Stimulated activated CD4-positive, alpha-beta T cell treated with anti-CD3 and anti-CD28 coated beads, Interleukin-4, amount 100 ng/mL, for 1 hour (primary cell): ENCODE measurements around the gene MS4A4E.
"Not testable (repeated sequence)": the region's sequence is repeated elsewhere in the genome, so short reads cannot be mapped to it uniquely, and the experiment has no call there.

ENCODE experiments used
- DNase-seq: peaks from one replicate; pipeline ENCODE4 v3.0.0-alpha.2; 2020

Gene MS4A4E

GRCh38 chr11:60242740-60243239, at the start of gene MS4A4E:
Gene MS4A4E, minus strand, starts transcription at chr11:60243137. Its CDS starts 13,082 bp downstream, at chr11:60230055.
- no peak for DNase-seq

GRCh38 chr11:60292145-60292544, 49.2 kb upstream of the MS4A4E start:
- no peak for DNase-seq

GRCh38 chr11:60288531-60288930, 45.6 kb upstream of the MS4A4E start:
- DNase-seq = no peak

GRCh38 chr11:60285411-60286126, 42.6 kb upstream of the MS4A4E start:
- DNase-seq = not testable (repeated sequence)

- no peak for DNase-seq
These were observed 39.3 kb upstream of the MS4A4E start for GRCh38 chr11:60282286-60282685.

GRCh38 chr11:60281485-60281884, 38.5 kb upstream of the MS4A4E start:
- no peak for DNase-seq

GRCh38 chr11:60280412-60280811, 37.5 kb upstream of the MS4A4E start, which contains the start of gene MS4A4A:
Gene MS4A4A, plus strand, starts transcription at chr11:60280666. Its CDS starts 10 bp downstream, at chr11:60280676.
- DNase-seq = no peak

GRCh38 chr11:60274416-60274815, 31.5 kb upstream of the MS4A4E start:
- no peak for DNase-seq

- no peak for DNase-seq
These were observed 22.7 kb upstream of the MS4A4E start for GRCh38 chr11:60265373-60266214.

GRCh38 chr11:60264644-60265043, 21.7 kb upstream of the MS4A4E start:
- DNase-seq = no peak

- DNase-seq = no peak
These were observed 20.5 kb upstream of the MS4A4E start for GRCh38 chr11:60263402-60263801.

GRCh38 chr11:60261014-60261413, 18.1 kb upstream of the MS4A4E start:
- no peak for DNase-seq

- DNase-seq = no peak
These were observed 15.2 kb upstream of the MS4A4E start for GRCh38 chr11:60257956-60258722.

- DNase-seq = no peak
These were observed 9.5 kb upstream of the MS4A4E start for GRCh38 chr11:60252213-60253108.

- no peak for DNase-seq
These were observed 8.7 kb upstream of the MS4A4E start for GRCh38 chr11:60251485-60252212.

GRCh38 chr11:60241786-60242185, 1.2 kb downstream of the MS4A4E start:
- no peak for DNase-seq

- DNase-seq = no peak
These were observed 2.3 kb downstream of the MS4A4E start for GRCh38 chr11:60240662-60241061.

GRCh38 chr11:60235321-60235720, 7.6 kb downstream of the MS4A4E start:
- DNase-seq = no peak

GRCh38 chr11:60230681-60231080, 12.3 kb downstream of the MS4A4E start:
- DNase-seq = no peak

GRCh38 chr11:60222141-60222540, 20.8 kb downstream of the MS4A4E start:
- DNase-seq = no peak

- no peak for DNase-seq
These were observed 21.2 kb downstream of the MS4A4E start for GRCh38 chr11:60221692-60222091.
